PC-3 (cell line): ENCODE data around the gene C22orf39. TPM values are rescaled to one million over a fixed set of nuclear protein-coding genes. Genes with fewer than 3 reads are reported as not detected.

Experiments used
- ATAC-seq: fragments of 200-7000 bp; cut with Tn5 transposase; 2 replicates; pipeline ENCODE4 v1.9.1; 2020; ENCODE audit warnings: mild to moderate bottlenecking, moderate library complexity
- BruUV-seq: library from RNA; stranded (reverse); fragments of 400-500 nt; replicated peaks from 2 replicates; lab custom pipeline; 2021; lab: Mats Ljungman, UMichigan
- CTCF ChIA-PET: fragments of 300-600 bp; sonication (Branson Sonifier 250); formaldehyde crosslinking; loops from one replicate; lab custom pipeline; 2022; ENCODE audit warnings: antibody characterized with exemption; lab: Charles Lee
- POLR2A ChIA-PET: fragments of 300-600 bp; sonication (Branson Sonifier 250); formaldehyde crosslinking; loops from one replicate; lab custom pipeline; 2022; ENCODE audit warnings: antibody characterized with exemption; ENCODE audit not compliant: unreplicated experiment; lab: Charles Lee
- DNase-seq: peaks from one replicate; pipeline ENCODE4 v3.0.0-alpha.2; 2015
- H2AFZ ChIP-seq: fragments of 300-600 bp; sonication (generic); 2 replicates; pipeline ENCODE4 v1.6.0; 2016; ENCODE audit warnings: antibody characterized with exemption, low read length
- H3F3A ChIP-seq: fragments of 300-600 bp; sonication (generic); one replicate; pipeline ENCODE4 v1.6.0; 2017; ENCODE audit warnings: antibody characterized with exemption, low read length, control low read depth, mild to moderate bottlenecking; ENCODE audit not compliant: unreplicated experiment
- H3K27ac ChIP-seq: fragments of 300-600 bp; sonication (generic); 2 replicates; pipeline ENCODE4 v1.5.1; 2016; ENCODE audit warnings: mild to moderate bottlenecking, low read length
- H3K27me3 ChIP-seq: fragments of 300-600 bp; sonication (generic); 2 replicates; pipeline ENCODE4 v1.6.1; 2016; ENCODE audit warnings: low read length, mixed read lengths
- H3K36me3 ChIP-seq: fragments of 300-600 bp; sonication (generic); 2 replicates; pipeline ENCODE4 v1.6.1; 2016; ENCODE audit warnings: low read depth, mixed run types, low read length, mixed read lengths
- H3K4me1 ChIP-seq: fragments of 300-600 bp; sonication (generic); 2 replicates; pipeline ENCODE4 v1.5.1; 2016; ENCODE audit warnings: low read length; ENCODE audit not compliant: insufficient read depth
- H3K4me2 ChIP-seq: fragments of 300-600 bp; sonication (generic); 2 replicates; pipeline ENCODE4 v1.6.0; 2016; ENCODE audit warnings: low read length
- H3K4me3 ChIP-seq: fragments of 300-600 bp; sonication (generic); 2 replicates; pipeline ENCODE4 v1.5.1; 2016; ENCODE audit warnings: mild to moderate bottlenecking, low read length, mixed read lengths
- H3K79me2 ChIP-seq: fragments of 300-600 bp; sonication (generic); 2 replicates; pipeline ENCODE4 v1.6.1; 2017; ENCODE audit warnings: low read length, mixed read lengths
- H3K9ac ChIP-seq: fragments of 300-600 bp; sonication (generic); 2 replicates; pipeline ENCODE4 v1.6.0; 2016; ENCODE audit warnings: mild to moderate bottlenecking, low read length
- H3K9me2 ChIP-seq: fragments of 300-600 bp; sonication (generic); replicated peaks from 2 replicates; pipeline ENCODE4 v1.6.1; 2016; ENCODE audit warnings: mixed run types, low read length, mixed read lengths
- H3K9me3 ChIP-seq: fragments of 300-600 bp; sonication (generic); 2 replicates; pipeline ENCODE4 v1.6.1; 2016; ENCODE audit warnings: low read length, mixed read lengths
- H4K20me1 ChIP-seq: fragments of 300-600 bp; sonication (generic); 2 replicates; pipeline ENCODE4 v1.6.1; 2016; ENCODE audit warnings: low read length, mixed read lengths
- EZH2 ChIP-seq: fragments of 300-600 bp; sonication (generic); IDR thresholded peaks from one replicate; pipeline ENCODE4 v1.6.1; 2017; ENCODE audit warnings: antibody characterized with exemption, mild to moderate bottlenecking, low read length; ENCODE audit not compliant: unreplicated experiment
- EZH2phosphoT487 ChIP-seq: fragments of 300-600 bp; sonication (generic); IDR thresholded peaks from 2 replicates; pipeline ENCODE4 v1.6.1; 2018; ENCODE audit warnings: mild to moderate bottlenecking, antibody characterized with exemption, low read length, borderline replicate concordance
- intact Hi-C: fragments of 100-400 bp; cut with micrococcal nuclease; formaldehyde crosslinking; loops from 2 replicates; pipeline ENCODE4 v1.9.0; 2023
- total RNA-seq: library from RNA; depleted of rRNA; stranded (reverse); fragments of >200 nt; gene quantifications from 2 replicates; pipeline ENCODE4 v1.2.3, GENCODE V29; 2014
- TF ChIP-seq, protein P1 (sequence below): fragments of 300-600 bp; sonication (generic); conservative IDR thresholded peaks from 2 replicates; pipeline ENCODE4 v1.5.1; 2017; ENCODE audit warnings: antibody characterized with exemption, low read depth, mild to moderate bottlenecking, low read length

Gene C22orf39
- total RNA-seq, 1 experiment from 2014 or later, result 25.0 TPM

DNA sequence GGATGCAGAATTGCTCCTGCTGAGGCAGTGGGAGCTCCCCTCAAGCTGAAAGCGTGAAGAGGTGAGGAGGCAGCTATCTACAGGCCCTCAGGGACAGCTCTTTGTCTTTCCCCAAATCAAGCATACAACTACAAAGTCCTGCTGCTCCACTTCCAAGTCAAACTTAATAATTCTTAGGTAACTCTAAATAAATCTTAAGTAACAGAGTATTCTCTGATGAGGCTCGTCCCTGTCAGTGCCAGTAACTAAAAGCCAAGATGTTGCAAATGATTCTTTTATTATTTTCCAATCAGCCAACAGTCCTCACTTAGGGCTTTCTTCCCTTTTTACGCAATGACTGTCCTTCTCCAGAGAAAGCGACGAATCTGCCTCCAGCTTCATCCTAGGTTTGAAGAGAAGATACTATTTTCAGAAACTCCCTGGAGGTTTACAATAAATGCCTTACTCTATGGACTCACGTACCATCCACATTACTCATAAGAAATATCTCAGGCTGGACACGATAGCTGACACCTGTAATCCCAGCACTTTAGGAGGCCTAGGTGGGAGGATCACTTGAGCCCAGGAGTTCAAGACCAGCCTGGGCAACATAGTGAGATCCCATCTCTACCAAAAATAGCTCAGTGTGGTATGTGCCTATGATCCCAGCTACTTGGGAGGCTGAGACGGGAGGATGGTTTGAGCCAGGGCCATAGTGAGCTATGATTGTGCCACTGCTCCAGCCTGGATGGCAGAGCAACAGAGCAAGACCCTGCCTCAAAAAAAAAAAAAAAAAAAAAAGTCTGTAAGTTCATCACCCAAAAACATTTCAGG lies 3.1 kb upstream of the C22orf39 start:
- Histone ChIP-seq H3K4me2 (no peak overlapping the region), H3K27ac (no peak overlapping the region), H3K36me3 (peaks cover 20% of the 10 kb centered on the region; the same call in 1 of the 2 replicates), H3K9me2 (no peaks in the 10 kb centered on the region), H2AFZ (no peak overlapping the region), H3K9ac (no peak overlapping the region), H3K79me2 (peaks cover 16% of the 10 kb centered on the region), H3K4me1 (peaks cover 12% of the 10 kb centered on the region), H4K20me1 (no peaks in the 10 kb centered on the region), H3K9me3 (no peaks in the 10 kb centered on the region), H3K27me3 (no peaks in the 10 kb centered on the region), H3K4me3 (no peak overlapping the region), H3F3A (no peaks in the 10 kb centered on the region)
- intact Hi-C loops, result no loop called here
- ChIA-PET CTCF (no interaction called here), POLR2A (no interaction called here)
- no peak for ATAC-seq
- TF ChIP-seq, protein P1, sequence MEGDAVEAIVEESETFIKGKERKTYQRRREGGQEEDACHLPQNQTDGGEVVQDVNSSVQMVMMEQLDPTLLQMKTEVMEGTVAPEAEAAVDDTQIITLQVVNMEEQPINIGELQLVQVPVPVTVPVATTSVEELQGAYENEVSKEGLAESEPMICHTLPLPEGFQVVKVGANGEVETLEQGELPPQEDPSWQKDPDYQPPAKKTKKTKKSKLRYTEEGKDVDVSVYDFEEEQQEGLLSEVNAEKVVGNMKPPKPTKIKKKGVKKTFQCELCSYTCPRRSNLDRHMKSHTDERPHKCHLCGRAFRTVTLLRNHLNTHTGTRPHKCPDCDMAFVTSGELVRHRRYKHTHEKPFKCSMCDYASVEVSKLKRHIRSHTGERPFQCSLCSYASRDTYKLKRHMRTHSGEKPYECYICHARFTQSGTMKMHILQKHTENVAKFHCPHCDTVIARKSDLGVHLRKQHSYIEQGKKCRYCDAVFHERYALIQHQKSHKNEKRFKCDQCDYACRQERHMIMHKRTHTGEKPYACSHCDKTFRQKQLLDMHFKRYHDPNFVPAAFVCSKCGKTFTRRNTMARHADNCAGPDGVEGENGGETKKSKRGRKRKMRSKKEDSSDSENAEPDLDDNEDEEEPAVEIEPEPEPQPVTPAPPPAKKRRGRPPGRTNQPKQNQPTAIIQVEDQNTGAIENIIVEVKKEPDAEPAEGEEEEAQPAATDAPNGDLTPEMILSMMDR, result no peak
- TF ChIP-seq EZH2phosphoT487 (no peak), EZH2 (no peak)
- no peak for DNase-seq
- no TSS peak for BruUV-seq

DNA sequence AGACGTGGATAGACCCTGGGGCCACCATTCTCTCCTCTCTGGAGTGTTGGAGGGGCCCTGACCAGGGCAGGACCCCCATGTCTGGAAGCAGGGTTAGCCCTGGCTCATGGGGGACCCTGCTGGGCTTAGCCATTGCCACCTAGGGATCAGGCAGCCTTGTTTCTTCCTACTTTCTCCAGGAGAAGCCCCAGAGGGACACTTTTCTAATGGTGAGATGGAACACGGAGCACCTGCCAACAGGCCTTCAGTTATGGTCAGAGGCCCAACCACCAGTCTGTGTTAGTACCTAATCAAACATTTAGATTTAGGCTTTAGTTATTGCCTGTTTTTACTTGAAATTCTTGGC lies 1.9 kb upstream of the C22orf39 start:
- no peak for DNase-seq
- intact Hi-C loops, result no loop called here
- H3F3A ChIP-seq, result no peaks in the 10 kb centered on the region
- H3K27me3 ChIP-seq, result no peaks in the 10 kb centered on the region
- H3K9me2 ChIP-seq, result no peaks in the 10 kb centered on the region
- H3K27ac ChIP-seq, result no peak overlapping the region
- BruUV-seq, result no TSS peak
- peaks cover 12% of the 10 kb centered on the region for H3K4me1 ChIP-seq
- H2AFZ ChIP-seq, result no peak overlapping the region
- H4K20me1 ChIP-seq, result no peaks in the 10 kb centered on the region
- H3K79me2 ChIP-seq, result peaks cover 28% of the 10 kb centered on the region
- CTCF ChIA-PET, result no interaction called here
- ATAC-seq, result no peak
- POLR2A ChIA-PET, result no interaction called here
- H3K4me3 ChIP-seq, result no peak overlapping the region
- H3K9ac ChIP-seq, result no peak overlapping the region
- H3K36me3 ChIP-seq, result peaks cover 16% of the 10 kb centered on the region; the same call in 1 of the 2 replicates
- H3K9me3 ChIP-seq, result no peaks in the 10 kb centered on the region
- TF ChIP-seq EZH2phosphoT487 (no peak), EZH2 (no peak)
- TF ChIP-seq, protein P1, result no peak
- no peak overlapping the region for H3K4me2 ChIP-seq
